DMS 273 treated with DMSO at 0.1 percent for 48 hours (cell line): ENCODE results near the gene BCL2L13.
"Not testable (repeated sequence)": the region's sequence is repeated elsewhere in the genome, so short reads cannot be mapped to it uniquely, and the experiment has no call there.

Experiments
- DNase-seq: peaks from one replicate; lab custom pipeline; 2025; lab: John Stamatoyannopoulos, UW

The BCL2L13 gene

DNA sequence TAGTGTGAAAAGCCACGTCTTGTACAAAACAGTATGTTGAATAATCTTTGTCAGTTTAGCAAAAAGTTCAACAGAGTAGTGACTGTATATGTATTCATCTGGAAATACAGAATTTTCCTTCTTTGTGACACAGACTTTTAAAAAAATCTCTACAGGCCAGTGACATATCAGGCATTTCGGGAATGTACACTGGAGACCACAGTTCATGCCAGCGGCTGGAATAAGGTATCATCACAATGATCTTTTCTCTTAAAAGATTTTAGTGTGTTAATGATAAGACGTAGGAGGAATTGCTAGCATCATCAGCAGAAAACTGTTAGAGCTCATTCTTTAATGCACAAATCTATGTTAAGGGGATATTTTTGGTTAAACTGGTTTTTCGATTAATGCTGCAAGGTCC is 57.4 kb downstream of the BCL2L13 start:
- no peak for DNase-seq

DNA sequence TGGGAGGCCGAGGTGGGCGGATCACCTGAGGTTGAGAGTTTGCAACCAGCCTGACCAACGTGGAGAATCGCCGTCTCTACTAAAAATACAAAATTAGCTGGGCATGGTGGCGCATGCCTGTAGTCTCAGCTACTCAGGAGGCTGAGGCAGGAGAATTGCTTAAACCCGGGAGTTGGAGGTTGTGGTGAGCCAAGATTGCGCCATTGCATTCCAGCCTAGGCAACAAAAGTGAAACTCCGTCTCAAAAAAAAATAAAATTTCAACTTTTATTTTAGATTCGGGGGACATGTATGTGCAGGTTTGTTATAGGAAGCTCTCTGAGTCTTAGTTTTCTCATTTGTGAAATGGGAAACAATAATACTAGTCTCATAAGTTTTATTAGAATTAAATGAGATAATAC is 58.6 kb downstream of the BCL2L13 start:
- DNase-seq = not testable (repeated sequence)

DNA sequence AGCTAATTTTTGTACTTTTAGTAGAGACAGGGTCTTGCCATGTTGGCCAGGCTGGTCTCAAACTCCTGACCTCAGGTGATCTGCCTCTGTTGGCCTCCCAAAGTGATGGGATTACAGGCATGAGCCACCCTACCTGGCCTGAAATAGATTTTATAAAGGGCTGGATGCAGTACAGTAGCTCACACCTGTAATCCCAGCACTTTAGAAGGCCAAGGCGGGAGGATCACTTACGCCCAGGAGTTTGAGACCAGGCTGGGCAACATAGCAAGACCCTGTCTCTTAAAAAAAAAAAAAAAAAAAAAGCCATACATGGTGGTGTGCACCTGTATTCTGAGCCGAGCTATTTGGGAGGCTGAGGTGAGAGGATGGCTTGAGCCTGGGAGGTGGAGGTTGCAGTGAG is 59.7 kb downstream of the BCL2L13 start:
- not testable (repeated sequence) for DNase-seq

DNA sequence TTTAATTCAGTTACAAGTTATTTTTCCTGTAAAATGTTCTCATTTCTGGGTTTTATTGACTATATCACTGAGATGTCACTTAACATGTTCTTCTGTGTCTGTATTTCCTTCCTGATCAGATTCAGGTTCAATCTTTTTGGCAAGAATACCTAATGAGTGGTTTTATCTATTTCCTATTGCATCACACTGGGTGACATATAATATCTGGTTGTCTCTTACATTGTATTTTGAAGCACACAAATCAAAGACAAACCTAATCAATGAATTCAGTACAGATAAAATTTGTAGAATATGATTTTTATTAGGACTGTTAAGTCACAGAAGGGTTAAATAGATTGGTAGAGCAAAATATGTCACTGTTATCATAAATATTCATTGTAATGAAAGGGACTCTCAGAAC is 60.4 kb downstream of the BCL2L13 start:
- no peak for DNase-seq

DNA sequence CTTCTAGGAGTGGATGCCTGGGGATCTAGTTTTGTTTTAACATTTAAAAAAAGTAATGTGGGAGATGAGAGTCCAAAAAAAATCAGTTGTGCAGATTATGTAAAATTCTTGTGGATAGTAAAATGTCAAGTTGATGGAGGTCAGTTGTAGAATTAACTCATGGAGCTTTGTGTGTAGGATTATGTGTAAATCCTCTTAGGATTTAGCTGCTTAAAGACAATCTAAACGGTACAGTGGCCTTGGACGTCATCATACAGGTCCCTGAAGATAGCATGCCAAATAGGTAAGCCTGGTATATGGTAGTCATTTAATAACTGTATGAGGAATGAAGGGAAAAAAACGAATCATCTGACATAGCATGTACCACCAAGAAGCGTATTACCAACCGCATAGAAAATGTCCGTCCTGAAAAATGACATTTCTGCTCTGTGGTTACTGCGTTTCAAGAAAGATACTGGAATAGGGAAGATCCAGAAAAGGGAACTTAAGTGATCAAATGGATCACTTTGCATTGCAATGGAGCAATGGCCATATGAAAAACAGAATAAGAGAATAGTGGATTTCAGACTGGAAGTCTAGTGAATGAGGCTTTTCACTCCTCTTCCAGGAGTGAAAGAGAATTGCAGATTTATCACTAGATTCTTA is 61.3 kb downstream of the BCL2L13 start:
- no peak for DNase-seq

DNA sequence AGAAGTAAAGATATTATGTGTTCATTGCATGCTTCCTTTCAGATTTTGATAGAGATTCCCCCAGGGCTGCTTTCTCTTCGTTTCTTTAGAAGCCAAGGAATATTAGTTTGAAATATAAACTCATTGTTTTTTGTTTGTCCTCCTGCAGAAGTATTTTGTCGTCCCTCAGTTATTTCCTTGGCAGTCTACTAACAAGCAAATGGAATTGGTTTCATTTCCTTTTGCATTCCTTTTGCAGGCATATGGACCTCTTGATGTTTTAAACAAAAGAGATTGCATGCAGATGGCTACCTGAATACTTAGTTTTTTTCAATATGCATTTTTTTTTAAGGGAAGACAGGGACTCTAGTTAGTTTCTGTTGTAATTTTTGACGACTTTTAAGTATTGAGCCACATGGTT is 62.2 kb downstream of the BCL2L13 start:
- DNase-seq = no peak

DNA sequence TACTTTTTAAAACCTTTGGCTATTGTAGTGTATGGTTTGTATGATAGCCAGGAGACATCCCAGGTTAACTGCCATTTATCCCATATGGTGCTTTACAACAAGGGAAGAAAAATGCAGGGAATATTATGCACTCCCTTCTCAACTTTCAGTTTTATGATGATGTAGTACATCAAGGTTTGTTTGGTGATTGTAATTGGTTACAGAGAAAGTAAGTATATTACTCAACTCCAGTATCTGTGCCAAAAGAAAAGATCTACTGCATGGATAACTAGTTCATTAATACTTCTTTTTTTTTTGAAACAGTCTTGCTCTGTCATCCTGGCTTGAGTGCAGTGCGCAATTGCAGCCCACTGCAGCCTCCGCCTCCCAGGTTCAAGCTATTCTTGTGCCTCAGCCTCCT is 65.3 kb downstream of the BCL2L13 start:
- DNase-seq = no peak

DNA sequence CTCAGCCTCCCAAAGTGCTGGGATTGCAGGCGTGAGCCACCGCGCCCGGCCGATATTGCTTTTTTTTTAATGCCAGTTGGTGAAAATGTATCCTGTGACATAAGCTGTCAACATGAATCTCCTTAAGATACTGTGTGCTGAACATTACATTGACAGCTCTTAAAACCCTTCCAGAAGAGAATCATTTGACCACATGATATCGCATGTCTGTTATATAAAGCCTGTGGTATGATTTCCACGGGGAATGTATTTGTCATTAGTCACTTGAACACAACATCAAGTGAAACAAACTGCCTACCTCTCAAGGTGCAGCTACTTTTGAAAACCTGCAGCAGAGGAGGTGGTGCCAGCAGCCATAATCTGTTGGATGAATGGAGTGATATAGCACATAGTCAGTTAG is 67.0 kb downstream of the BCL2L13 start:
- no peak for DNase-seq

DNA sequence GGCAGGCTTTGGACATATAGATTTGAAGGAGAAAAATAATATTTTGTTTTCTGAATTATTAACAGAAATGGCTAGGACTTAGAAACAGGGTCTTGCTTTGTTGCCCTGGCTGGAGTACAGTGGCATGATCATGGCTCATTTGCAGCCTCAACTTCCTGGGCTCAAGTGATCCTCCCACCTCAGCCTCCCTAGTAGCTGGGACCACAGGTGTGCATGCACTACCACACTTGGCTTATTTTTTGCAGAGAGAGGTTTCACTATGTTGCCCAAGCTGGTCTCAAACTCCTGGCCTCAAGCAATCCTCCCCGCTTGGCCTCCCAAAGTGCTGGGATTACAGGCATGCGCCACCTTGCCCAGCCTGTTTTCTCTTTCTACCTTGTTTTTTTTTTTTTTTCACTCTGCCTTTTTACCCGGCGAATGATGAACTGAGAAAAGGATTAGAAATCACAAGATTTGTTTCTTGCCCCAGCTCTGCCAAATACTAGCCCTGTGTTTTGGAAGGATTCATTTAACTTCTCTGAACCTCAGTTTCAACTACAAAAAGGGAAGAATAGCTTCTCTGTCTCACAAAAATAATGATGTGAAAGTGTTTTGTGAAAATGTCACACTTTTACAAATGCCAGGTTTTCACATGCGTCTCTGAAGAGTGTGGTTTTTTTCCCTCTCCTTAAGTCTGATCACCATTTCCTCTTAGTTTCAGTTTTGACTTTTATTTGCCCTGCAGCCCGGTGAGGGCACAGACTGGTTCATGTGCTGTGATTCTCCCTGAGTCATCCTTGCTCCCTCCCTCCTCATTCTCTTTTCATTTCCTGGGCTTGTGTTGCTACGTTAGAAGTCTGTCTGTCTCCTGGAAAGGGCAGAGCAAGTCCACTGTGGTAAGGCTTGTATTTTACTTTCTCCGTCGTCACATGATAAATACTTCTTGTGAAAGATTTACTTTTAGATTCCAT is 67.7 kb downstream of the BCL2L13 start:
- peak; percentile 7 for DNase-seq

DNA sequence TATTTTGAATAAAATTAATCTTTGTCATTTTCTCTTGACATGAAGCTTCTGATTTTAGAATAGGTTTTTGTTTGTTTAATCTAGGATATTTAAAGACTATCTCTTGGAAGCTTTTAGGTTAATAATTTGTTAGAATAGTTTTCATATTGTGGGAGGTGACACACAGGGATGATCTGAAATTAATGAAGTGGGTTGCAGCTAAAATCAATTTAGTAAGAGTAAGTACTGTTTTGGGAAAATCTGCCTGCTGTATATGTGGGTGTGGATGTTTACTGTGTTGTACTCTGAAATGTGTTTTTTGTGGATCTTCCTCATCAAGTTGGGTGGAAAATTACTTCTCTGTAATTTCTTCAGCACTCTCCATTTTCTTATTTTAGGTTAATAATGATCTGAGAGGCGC is 68.4 kb downstream of the BCL2L13 start:
- DNase-seq = no peak

DNA sequence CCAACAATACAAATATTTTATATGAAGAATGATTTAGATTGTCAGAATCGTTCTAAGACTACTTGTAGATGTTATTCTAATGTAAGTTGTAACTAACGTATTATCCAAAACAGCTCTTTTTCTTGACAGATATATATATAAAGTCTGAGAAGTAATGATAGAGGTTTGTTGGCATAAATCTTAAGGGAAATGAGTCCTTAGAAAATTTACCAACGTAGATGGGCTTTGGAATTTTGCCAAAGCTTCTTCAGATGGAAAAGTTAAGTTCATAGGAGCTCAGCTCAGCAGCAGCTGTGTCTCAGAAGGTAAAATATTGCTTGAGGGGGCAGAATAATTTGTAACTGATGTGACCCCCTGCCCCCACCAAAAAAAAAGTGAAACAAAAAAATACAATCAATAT is 69.0 kb downstream of the BCL2L13 start:
- no peak for DNase-seq

DNA sequence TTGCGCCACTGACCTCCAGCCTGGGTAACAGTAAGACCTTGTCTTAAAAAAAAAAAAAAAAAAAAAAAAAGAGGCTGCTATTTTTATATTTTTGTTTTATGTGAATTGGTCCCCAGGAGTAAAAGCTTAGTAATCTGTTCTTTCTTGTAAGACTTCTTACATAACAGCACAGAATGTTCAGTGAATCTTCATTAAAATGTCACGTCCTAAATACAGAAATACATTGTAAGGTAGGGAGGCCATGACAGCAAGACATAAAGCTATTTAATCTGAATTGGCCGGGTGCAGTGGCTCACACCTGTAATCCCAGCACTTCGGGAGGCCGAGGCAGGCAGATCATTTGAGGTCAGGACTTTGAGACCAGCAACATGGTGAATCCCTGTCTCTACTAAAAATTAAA is 71.5 kb downstream of the BCL2L13 start:
- DNase-seq = no peak

DNA sequence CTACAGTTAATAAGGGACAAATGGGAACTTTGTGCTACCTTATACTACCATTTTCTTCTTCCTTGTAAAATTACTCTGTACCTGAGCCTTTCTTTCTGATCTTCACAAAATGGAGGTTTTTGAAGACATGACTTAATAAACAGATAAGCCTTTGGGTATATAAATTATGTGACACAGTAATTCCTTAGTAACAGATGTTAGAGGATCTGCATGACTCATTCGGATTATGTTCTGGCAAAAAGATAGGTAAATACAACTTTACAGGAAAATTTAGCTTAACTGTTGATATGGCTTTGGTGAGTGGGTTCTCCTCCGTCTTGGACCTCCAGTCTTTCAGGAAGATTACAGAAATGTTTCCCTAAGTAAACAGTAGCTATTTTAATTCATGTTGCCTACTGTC is 73.9 kb downstream of the BCL2L13 start:
- DNase-seq = no peak

DNA sequence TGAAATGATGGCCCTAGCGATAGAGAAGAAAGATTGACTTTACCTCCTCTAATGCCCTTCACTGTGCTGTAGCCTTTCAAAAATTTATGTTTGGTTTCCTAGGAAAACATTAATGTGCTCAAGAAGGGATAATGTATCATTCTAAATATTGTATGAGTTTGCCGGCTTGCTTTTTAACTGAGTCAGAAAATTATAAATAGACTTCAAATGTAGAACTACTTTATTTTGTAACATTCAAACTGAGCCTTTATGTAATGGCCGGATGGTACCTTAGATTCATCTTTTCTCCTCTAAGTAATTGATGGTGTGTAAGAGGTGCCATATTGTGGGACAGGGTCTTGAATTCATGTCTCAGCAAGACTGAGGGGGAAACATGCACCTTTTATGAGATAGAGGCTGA is 78.0 kb downstream of the BCL2L13 start:
- no peak for DNase-seq

DNA sequence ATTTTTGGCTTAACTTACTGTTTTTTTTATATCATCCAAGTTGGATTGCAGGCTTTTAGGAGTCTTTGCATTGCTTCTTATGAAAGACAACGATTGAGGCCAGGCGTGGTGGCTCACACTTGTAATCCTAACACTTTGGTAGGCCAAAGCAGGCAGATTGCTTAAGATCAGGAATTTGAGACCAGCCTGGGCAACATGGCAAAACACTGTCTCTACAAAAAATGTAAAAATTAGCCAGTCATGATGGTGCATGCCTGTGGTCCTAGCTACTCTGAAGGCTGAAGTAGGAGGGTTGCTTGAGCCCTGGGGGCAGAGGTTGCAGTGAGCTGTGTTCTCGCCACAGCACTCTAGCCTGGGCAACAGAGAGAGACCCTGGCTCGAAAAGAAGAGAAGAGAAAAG is 79.2 kb downstream of the BCL2L13 start:
- DNase-seq = no peak

DNA sequence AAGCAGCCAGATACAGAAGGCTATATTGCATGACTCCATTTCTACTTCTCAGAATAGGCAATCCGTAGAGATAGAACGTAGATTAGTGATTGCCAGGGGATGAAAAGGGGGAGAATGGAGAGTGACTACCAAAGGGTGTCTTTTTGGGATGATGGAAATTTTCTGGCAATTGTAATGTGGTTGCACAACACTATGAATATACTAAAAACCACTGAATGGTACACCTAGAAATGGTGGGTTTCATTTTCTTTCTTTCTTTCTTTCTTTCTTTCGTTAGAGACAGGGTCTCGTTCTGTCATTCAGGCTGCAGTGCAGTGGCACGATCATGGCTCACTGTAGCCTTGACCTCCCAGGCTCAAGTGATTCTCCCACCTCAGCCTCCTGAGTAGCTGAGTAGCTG is 81.4 kb downstream of the BCL2L13 start:
- DNase-seq = no peak

DNA sequence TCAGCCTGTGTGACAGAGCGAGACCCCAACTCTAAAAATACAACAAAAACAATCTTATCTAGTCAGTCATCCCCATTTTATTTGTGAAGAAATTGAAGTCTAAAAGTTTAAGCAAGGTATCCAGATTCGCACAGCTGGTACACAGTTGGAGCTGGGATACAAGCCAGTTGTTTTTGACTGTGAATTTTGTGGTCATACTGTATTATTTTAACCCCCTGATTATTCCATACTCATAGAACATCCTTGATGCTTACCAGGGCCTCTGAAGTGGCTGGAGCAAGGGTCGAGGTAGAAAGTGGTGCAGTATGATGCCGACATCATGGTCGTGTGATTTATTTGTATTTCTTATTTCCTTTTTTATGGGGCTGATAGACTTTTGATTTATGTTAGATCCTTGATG is 85.7 kb downstream of the BCL2L13 start:
- DNase-seq = no peak

DNA sequence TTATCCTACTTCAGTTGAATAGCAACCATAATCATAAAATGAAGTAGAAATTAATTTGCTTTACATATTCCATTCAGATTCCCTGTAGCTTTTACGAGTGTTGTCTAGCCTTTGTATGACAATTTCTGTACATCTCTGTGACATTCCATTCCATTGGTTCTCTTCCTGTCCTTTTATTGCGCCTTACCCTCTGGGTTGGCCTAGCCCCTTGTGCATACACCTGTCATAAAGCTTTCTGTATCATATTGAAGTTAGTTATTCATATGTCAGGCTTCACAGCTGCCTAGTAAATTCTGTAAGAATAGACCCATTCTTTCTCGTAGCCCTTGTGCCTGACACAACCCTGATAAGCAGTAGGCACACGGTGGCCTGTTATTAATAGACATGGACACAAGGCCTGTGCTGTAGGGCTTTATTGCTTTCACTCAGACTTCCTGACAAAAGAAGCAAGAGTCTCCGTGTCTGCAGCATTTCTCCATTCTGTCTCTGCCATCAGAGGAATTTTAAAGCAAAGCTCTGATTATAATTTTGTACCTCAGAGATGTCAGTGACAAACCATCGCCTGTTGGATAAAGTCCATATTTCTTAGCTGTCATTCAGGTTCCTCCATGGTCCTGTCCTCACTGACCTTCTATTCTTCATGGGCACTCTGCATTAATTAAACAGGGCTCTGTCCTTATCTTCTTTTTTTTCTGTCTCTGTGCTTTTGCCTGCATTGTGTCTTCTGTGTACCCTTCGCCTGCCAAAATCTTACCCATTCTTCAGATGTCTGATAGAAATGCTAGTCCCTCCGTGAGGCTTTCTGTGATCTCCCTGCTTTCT is 86.3 kb downstream of the BCL2L13 start:
- no peak for DNase-seq

DNA sequence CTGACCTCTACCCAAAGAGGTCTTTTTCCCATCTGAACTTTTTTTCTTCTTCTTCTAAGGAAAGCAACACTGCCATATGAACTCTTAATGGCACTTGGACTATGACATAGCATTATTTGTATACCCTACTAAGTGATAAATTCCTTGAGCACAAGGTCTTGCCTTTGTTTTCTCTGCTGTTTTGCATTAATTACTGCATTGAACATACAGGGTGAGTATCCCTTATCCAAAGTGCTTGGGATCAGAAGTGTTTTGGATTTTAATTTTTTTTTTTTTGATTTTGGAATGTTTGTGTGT is 86.9 kb downstream of the BCL2L13 start:
- no peak for DNase-seq

DNA sequence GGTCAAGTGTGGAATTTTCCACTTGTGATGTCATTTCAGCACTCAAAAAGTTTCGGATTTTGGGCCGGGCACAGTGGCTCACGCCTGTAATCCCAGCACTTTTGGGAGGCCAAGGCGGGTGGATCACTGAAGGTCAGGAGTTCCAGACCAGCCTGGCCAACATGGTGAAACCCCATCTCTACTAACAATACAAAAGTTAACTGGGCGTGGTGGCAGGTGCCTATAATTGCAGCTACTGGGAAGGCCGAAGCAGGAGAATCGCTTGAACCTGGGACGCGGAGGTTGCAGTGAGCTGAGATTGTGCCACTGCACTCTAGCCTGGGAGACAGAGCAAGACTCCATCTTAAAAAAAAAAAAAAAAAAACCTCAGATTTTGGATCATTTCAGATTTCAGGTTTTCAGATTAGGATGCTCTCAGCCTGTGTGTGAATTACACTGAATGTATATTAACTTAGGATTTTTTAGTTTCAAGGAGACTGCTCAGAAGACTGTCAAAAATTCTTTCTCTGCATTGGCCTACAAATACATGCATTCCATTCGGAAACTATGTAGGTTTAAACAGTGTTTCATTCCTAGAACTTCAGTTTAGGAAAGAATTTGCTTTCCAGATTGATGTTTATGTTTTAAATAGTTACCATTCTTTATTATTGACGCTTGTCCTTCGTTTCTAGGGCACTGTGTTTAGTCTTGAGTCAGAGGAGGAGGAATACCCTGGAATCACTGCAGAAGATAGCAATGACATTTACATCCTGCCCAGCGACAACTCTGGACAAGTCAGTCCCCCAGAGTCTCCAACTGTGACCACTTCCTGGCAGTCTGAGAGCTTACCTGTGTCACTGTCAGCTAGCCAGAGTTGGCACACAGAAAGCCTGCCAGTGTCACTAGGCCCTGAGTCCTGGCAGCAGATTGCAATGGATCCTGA is 87.7 kb downstream of the BCL2L13 start:
- no peak for DNase-seq

DNA sequence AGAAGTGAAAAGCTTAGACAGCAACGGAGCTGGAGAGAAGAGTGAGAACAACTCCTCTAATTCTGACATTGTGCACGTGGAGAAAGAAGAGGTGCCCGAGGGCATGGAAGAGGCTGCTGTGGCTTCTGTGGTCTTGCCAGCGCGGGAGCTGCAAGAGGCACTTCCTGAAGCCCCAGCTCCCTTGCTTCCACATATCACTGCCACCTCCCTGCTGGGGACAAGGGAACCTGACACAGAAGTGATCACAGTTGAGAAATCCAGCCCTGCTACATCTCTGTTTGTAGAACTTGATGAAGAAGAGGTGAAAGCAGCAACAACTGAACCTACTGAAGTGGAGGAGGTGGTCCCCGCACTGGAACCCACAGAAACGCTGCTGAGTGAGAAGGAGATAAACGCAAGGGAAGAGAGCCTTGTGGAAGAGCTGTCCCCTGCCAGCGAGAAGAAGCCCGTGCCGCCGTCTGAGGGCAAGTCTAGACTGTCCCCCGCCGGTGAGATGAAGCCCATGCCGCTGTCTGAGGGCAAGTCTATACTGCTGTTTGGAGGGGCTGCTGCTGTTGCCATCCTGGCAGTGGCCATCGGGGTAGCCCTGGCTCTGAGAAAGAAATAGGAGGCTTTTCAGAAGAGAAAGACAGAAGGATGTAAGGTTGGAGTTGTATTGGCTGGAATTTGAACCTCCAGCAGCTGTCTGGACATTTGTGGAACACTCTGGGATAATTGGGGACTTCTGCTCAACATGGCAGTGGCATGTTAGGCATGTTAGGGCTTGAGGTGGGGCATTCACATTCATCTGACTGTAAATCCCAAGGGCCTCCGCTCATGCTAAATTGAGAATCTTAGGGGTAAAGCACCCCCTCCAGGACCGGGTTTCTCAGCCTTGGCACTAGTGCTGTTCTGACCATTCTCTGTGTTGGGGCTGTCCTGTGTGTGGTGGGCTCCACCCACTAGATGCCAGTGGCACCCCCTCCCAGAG is 88.7 kb downstream of the BCL2L13 start:
- DNase-seq = no peak
